GM18907 (cell line): Measurements from ENCODE around the gene UQCC2.

Experiments
- ATAC-seq: cut with Tn5 transposase; IDR thresholded peaks from one replicate; pipeline ENCODE4 v1.9.1; 2021; ENCODE audit warnings: mild to moderate bottlenecking, moderate library complexity; ENCODE audit not compliant: unreplicated experiment

UQCC2 gene

DNA sequence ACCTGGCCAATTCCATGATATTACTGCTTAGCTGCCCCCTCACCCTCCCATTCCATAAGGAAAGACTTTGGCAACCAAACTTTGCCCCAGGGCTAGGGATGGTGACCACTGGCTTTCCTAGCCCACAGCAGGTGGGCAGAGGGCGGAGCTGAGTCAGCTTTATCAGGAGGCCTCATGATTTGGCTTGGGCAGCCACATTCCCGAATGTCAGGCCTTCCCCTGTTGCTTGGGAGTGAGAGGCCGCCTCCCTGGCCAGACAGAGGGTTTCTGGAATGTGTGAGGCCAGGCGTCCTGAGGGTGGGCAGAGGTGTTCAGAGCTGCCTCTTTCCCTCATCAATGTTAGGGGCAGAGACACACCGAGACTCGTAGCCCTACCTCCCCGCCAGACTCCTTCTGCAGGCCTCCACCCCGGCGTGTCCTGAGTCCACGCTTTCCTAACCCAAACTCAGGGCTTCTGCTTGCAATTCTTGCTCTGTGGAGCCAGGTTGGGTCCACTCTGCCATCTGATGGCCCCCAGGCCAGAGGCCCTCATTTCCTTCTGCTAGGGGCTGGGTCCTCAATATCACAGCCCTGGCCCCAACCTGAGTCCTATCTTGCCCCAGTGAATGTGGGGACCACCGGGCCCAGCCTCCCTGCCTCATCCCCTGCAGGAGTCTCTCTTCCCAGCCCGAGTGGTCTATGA is 19.3 kb downstream of the UQCC2 start:
- no peak for ATAC-seq

DNA sequence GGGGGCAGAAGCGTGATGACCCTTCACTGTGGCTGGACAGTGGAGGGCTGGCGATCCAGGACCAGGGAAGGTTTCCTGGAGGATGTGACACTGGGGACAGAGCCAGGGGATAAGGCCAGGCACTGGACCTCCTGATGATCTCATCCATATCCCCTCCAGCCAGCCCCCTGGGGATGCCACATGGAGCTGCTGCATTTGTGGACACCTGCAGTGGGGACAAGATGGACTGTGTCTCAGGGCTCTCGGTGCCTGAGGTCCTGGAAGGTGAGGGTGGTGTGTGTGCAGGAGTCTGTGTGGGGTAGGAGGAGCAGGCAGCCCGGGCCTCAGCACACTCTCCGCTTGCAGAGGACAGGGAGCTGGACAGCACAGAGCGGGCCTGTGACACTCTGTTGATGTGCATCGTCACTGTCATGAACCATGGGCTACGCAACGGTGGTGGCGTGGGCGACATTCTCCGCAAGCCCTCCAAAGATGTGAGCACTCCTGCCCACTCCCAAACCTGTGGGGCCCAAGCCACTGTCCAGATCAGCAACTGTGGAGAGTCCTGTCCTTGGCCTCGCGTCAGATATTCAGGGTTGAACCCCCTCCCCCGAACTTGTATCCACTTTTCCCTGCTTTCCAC is 19.9 kb downstream of the UQCC2 start:
- ATAC-seq: no peak

- no peak for ATAC-seq
Measured at GRCh38 chr6:33690766-33691165, 20.7 kb downstream of the UQCC2 start.

GRCh38 chr6:33689879-33690278 is 21.6 kb downstream of the UQCC2 start:
- ATAC-seq: no peak

- no peak for ATAC-seq
Measured at GRCh38 chr6:33689148-33689494, 22.4 kb downstream of the UQCC2 start.

GRCh38 chr6:33688451-33689147 is 22.9 kb downstream of the UQCC2 start:
- ATAC-seq: no peak

GRCh38 chr6:33688006-33688405 is 23.5 kb downstream of the UQCC2 start:
- ATAC-seq: no peak

- ATAC-seq: no peak
Measured at GRCh38 chr6:33686981-33687975, 24.2 kb downstream of the UQCC2 start.

DNA sequence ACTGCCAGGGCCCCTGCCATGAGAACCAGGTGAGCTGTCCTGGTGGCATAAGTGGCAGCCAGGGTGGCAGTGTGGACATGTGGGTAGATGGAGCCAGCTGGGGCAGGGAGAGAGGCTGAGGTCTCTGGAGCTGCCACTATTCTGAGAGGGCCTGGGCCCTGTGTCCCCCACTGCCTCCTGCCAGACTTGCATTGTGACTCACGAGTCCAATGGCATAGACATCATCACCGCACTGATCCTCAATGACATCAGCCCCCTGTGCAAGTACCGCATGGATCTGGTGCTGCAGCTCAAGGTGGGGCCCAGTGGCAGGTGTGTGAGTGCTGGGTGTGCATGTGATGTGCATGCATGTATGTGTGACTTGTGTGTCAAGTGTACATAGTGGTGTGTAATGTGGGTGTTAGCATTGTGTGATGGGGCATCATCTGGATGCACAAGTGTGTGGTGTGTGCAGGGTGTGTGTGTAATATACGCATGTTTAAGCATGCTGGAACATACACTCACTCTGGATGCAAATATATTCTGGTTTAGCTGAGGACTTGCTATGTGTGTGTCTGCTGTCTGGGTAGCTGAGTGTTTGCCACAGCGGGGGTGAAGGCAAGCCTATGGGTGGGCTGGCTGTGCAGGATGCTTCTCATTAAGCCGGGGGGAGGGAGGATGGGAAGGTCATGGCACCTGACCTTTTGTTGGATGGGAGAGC is 25.1 kb downstream of the UQCC2 start:
- no peak for ATAC-seq

DNA sequence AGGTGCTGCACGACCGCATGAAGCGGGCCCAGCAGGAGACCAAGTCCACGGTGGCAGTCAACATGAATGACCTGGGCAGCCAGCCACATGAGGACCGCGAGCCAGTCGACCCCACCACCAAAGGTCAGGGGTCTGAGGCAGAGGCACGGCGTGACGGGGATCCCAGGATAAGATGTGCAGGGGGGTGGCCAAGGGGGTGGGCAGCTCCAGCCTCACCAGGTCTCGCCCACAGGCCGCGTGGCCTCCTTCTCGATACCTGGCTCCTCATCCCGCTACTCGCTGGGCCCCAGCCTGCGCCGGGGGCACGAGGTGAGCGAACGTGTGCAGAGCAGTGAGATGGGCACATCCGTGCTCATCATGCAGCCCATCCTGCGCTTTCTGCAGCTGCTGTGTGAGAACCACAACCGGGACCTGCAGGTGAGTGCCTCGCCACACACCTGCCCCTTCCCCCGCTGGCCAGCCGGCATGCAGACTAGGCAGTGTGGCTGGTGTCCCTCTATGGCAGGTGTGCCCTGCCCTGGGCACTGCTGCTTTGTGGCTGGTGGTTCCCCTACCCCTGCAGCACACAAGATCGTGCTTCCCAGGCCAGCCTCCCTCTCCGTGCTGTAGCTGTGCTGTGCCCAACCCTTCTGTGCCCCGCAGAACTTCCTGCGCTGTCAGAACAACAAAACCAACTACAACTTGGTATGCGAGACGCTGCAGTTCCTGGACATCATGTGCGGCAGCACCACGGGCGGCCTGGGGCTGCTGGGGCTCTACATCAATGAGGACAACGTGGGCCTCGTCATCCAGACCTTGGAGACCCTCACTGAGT is 25.9 kb downstream of the UQCC2 start:
- ATAC-seq: no peak

GRCh38 chr6:33684983-33685382 is 26.5 kb downstream of the UQCC2 start:
- no peak for ATAC-seq

GRCh38 chr6:33684428-33684896 is 27.0 kb downstream of the UQCC2 start:
- ATAC-seq: no peak

DNA sequence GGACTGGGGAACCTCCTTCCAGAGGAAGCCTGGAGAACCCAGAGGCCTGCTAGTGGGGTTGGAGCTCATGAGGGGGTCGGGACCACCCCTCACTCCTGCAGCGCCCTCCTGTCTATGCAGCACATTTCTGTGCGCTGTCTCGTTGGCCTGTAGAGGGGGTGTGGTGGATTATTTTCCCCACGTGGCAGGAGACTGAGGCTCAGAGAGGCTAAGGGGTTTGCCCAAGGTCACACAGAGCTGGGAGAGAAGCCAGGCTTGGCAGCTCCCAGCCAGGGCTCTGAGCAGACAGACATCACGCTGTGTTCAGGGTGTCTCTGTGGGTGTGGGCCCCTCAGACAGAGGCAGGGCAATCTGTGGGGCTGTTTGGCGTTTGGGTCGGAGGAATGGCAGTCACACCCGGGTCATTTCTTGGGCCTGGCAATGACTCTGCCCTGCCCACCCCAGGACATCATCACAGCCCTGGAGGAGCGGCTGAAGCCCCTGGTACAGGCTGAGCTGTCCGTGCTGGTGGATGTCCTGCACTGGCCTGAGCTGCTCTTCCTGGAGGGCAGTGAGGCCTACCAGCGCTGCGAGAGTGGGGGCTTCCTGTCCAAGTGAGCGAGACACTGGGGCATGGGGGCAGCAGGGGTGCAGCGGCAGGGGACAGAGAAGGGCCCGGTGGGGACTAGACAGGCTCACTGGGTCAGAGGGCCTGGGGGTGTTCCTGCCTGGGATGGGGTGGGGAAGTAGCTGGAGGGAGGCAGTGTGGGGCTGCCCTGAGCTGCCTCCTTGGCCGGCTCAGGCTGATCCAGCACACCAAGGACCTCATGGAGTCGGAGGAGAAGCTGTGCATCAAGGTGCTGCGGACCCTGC is 27.7 kb downstream of the UQCC2 start:
- no peak for ATAC-seq

- no peak for ATAC-seq
Measured at GRCh38 chr6:33683051-33683571, 28.4 kb downstream of the UQCC2 start.

GRCh38 chr6:33682341-33682740 is 29.2 kb downstream of the UQCC2 start:
- ATAC-seq: no peak

DNA sequence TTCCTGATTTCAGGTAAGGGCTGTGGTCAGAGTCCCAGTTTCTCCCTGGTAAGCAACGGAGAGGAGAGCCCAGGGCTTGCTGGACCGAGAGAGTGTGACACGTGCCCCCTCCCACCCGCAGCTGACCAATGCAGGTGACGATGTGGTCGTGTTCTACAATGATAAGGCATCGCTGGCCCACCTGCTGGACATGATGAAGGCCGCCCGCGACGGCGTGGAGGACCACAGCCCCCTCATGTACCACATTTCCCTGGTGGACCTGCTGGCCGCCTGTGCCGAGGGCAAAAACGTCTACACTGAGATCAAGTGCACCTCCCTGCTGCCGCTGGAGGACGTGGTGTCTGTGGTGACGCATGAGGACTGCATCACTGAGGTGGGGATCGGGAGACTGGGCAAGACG is 31.7 kb downstream of the UQCC2 start:
- no peak for ATAC-seq

- ATAC-seq: no peak
Measured at GRCh38 chr6:33678932-33679490, 32.5 kb downstream of the UQCC2 start.
